ENCODE data around the gene HEBP1. TPM values are rescaled to one million over a fixed set of nuclear protein-coding genes. Genes with fewer than 3 reads are reported as not detected.

HEBP1 gene
- total RNA-seq, 1 donor from 2014 or later = 72.7 TPM

DNA sequence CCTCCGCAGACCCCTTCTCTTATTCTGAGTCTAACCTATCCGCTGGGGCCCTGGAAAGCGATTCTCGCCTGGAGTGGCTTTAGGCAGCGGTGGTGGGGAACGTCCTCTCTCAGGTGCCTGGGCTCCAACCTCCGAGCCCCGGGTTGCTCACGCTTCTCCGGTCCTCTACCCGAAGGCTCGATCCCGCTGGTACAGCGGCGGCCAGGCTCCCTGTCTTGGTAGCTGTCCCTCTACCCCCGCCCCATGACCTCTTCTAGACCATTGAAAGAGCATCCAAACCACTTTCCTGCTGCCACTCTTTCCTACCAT, 505 bp upstream of the HEBP1 start:
- H3K36me3 ChIP-seq = no peaks in the 10 kb centered on the region
- H3K9me3 ChIP-seq = no peaks in the 10 kb centered on the region
- peak; percentile 61 for ATAC-seq
- no peak for DNase-seq
- H3K27ac ChIP-seq = peak overlapping the region; percentile 92
- peaks cover 39% of the 10 kb centered on the region for H3K4me1 ChIP-seq
- H3K27me3 ChIP-seq (ENCODE audit: low read depth) = no peaks in the 10 kb centered on the region
- H3K4me3 ChIP-seq = peak overlapping the region; percentile 83
- intact Hi-C loops (cut with DNase I) = no loop called here
- TF ChIP-seq, protein P1, sequence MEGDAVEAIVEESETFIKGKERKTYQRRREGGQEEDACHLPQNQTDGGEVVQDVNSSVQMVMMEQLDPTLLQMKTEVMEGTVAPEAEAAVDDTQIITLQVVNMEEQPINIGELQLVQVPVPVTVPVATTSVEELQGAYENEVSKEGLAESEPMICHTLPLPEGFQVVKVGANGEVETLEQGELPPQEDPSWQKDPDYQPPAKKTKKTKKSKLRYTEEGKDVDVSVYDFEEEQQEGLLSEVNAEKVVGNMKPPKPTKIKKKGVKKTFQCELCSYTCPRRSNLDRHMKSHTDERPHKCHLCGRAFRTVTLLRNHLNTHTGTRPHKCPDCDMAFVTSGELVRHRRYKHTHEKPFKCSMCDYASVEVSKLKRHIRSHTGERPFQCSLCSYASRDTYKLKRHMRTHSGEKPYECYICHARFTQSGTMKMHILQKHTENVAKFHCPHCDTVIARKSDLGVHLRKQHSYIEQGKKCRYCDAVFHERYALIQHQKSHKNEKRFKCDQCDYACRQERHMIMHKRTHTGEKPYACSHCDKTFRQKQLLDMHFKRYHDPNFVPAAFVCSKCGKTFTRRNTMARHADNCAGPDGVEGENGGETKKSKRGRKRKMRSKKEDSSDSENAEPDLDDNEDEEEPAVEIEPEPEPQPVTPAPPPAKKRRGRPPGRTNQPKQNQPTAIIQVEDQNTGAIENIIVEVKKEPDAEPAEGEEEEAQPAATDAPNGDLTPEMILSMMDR (IDR thresholded peaks at IDR 0.05) = no peak

DNA sequence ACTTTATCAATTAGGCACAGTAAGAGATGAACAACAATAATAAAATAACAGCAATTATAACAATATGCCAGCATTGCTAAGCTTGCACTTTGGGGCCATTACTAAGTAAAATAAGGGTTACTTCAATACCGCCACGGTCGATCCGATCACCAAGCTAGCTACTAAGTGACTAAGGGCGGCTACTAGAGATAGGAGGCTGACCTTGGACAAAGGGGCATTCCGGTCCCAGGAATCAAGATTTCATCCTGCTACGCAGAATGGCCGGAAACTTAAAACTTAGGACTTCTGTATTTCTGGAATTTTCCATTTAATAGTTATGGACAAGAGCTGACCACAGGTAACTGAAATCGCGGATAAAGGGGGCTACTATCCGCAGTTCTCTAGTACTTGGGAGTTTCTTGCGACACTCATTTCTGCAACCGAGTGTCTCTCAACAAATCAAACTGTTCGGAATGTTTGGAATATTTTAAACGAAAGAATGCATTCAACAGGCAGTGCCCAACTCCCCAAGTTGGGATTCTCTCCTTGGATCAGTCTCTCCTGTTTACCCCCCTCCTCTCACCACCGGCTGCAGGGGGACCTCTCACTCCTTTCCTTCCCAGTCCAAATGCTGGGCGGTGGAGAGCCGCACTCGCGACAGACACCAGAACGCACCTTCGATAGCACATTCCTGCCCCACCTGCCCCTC, 650 bp downstream of the HEBP1 start:
- H3K36me3 ChIP-seq = no peaks in the 10 kb centered on the region
- peak overlapping the region; percentile 83 for H3K4me3 ChIP-seq
- intact Hi-C loops (cut with DNase I) = no loop called here
- TF ChIP-seq, protein P1 (IDR thresholded peaks at IDR 0.05) = no peak
- H3K9me3 ChIP-seq = no peaks in the 10 kb centered on the region
- no peaks in the 10 kb centered on the region for H3K27me3 ChIP-seq (ENCODE audit: low read depth)
- peak overlapping the region; percentile 87 for H3K27ac ChIP-seq
- DNase-seq (no peak), ATAC-seq (peak in 1 of 2 donors; percentile 34)
- H3K4me1 ChIP-seq = peaks cover 39% of the 10 kb centered on the region

DNA sequence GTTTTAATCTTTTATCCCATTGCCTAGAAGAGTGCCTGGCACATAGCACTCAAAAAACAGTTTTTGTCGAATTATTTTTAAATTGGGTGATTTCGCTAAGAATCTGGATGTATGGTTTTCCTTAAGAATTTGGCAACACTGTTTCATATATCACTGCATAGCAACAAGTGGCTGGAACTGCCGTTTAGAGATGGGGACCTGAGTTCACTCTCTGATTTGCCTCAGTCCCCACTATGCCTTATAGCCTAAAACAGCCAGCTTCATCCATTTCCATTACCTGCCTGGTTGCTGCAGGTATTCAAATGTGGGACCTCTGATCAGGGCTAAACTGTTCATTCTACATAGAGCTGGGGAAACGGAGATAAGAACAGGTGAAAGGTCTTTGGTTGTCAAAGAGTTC, 1.8 kb downstream of the HEBP1 start:
- no peak overlapping the region for H3K4me3 ChIP-seq
- H3K36me3 ChIP-seq = no peaks in the 10 kb centered on the region
- ATAC-seq (no peak), DNase-seq (no peak)
- no peak overlapping the region for H3K27ac ChIP-seq
- no peaks in the 10 kb centered on the region for H3K9me3 ChIP-seq
- H3K27me3 ChIP-seq (ENCODE audit: low read depth) = no peaks in the 10 kb centered on the region
- intact Hi-C loops (cut with DNase I) = no loop called here
- TF ChIP-seq, protein P1 (IDR thresholded peaks at IDR 0.05) = no peak
- H3K4me1 ChIP-seq = peaks cover 43% of the 10 kb centered on the region

DNA sequence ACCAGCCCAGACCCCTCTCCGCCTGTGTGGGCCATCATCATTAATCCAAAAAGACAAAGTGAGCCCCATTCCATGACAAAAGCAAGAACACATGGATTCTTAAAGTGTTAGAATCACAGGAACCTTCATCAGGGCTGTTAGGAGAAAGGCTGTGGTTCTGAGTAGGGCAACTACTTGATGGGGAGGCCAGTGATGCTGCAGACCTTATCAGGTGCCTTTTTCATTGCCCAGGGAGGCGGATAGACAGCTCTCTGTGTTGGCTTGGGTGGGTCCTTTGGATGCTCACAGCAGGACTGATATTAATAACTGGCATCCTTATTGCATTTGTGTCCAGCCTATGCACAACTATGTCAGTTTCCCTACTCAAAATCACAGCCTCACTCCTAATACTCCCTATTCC, 2.3 kb downstream of the HEBP1 start:
- H3K27ac ChIP-seq = no peak overlapping the region
- no peak overlapping the region for H3K4me3 ChIP-seq
- intact Hi-C loops (cut with DNase I) = no loop called here

DNA sequence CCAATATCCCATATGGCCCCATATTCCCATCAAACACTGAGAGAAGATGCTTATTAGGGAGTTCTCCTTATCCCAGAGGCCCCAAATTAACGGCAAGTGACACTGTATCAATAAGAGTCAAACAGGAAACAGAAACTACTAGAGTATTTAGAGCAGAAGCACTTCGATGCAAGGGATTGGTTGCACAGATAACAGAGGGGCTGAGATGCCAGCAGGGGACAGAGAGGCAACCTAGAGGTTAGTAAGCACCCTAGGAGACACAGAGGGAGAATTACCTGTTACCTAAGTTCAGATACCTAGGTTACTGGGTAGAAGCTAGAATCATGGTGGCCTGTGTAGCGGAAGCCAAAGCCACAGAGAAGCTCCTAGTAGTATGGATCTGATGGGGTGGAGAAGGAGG, 2.9 kb downstream of the HEBP1 start:
- H3K27ac ChIP-seq = no peak overlapping the region
- H3K9me3 ChIP-seq = no peaks in the 10 kb centered on the region
- no peak for ATAC-seq
- no peak for DNase-seq
- intact Hi-C loops (cut with DNase I) = no loop called here
- no peak overlapping the region for H3K4me3 ChIP-seq
- H3K4me1 ChIP-seq = peaks cover 51% of the 10 kb centered on the region
- H3K27me3 ChIP-seq (ENCODE audit: low read depth) = no peaks in the 10 kb centered on the region
- TF ChIP-seq, protein P1 (IDR thresholded peaks at IDR 0.05) = no peak
- no peaks in the 10 kb centered on the region for H3K36me3 ChIP-seq

More for the DNA sequence above, 2.3 kb downstream of the HEBP1 start:
- no peak for ATAC-seq
- no peaks in the 10 kb centered on the region for H3K9me3 ChIP-seq
- H3K36me3 ChIP-seq = no peaks in the 10 kb centered on the region
- H3K27me3 ChIP-seq (ENCODE audit: low read depth) = no peaks in the 10 kb centered on the region
- TF ChIP-seq, protein P1 (IDR thresholded peaks at IDR 0.05) = no peak
- DNase-seq = no peak
- peaks cover 46% of the 10 kb centered on the region for H3K4me1 ChIP-seq

All from lower lobe of right lung (tissue), 2 donors.